HG02981 (cell line): ENCODE measurements around the gene NPC1.
A peak's percentile ranks its signal among the peaks of the same experiment; 100 is the strongest.

Source experiments
- ATAC-seq: cut with Tn5 transposase; IDR thresholded peaks from one replicate; pipeline ENCODE4 v1.9.1; 2021; ENCODE audit warnings: mild to moderate bottlenecking, moderate library complexity; ENCODE audit not compliant: unreplicated experiment

The NPC1 gene

DNA sequence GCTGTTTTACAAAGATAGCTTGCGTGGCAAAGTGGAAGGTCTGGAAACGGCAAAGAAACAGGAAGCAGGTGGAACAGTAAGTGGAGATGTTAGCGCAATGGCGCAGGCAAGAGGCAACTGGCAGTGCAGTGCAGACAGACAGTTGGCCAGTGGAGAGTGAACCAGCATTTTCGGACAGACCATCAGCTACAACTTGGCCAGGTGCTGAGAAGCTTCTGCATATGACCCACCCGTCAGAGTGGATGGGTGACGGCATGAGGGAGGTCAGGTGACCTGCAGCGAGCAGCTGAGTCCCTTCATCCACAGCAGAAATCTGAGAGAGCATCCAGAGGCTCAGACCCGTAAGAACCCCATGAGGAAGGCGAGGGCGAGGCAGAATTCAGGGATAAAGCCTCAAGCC lies 33.8 kb downstream of the NPC1 start:
- no peak for ATAC-seq

DNA sequence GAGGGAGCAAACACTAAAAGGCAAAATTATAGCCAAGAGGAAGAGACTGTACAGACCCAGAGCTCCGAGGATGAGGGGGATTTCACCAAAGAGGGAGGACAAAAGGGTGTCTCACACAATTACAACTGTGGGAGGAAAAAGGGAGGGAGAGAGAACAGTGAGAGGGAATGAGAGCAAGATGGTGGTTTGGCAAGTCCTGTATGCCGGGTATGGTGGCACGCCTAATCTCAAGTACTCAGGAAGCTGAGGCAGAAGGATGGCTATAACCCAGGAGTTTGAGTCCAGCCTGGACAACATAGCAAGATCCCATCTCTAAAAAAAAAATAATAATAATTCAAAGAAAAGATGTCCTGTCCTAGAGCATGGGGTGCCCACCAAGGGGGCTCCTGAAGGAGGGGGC lies 34.3 kb downstream of the NPC1 start:
- ATAC-seq, result no peak

DNA sequence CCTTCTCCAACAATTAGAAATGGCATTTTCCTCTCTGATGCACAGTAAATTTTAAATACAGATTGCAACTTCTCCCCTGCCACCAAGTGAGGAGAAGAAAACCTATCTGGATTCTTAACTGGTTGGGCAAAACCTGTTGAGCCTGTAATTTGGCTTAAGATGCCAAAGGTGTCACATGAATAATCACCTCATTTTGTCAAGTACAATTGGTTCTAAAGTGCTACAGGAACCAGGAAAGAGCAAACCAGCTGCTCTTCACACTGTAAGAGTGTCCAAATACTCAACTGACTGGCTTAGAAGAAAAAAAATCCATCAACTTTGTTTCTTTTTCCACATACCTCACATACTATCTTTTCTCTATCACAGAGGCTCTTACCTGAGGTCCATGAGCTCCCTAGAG lies 35.4 kb downstream of the NPC1 start:
- no peak for ATAC-seq

DNA sequence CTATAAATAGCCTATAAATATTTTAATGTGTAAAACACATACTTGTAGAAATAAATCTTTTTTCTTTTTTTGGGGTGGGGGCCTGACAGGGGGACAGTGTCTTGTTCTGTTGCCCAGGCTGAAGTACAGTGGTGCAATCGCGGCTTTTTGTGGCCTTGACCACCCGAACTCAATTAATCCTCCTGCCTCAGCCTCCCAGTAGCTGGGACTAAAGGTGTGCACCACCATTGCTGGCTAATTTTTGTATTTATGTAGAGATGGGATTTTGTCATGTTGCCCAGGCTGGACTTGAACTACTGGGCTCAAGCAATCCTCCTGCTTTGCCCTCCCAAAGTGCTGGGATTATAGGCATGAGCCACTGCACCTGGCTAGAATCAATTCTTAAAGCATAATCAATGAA lies 37.6 kb downstream of the NPC1 start:
- no peak for ATAC-seq

DNA sequence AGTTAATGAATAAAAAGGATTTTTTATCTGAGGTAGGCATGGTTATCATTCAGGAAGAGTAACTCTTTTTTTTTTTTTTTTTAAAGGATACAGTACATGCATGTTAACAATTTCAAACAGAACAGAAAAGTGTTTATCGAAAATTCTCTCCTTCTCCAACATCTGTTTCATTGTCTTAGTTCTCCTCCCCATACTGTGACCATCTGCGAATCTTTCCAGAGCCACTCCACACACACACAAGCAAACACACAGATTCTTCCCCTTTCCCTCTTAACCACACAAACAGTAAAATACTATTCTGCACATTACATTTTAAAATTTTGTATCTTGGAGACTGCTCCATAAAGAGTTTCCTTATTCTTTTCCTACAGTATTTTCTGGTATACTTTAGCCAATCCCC lies 38.0 kb downstream of the NPC1 start:
- ATAC-seq, result no peak

DNA sequence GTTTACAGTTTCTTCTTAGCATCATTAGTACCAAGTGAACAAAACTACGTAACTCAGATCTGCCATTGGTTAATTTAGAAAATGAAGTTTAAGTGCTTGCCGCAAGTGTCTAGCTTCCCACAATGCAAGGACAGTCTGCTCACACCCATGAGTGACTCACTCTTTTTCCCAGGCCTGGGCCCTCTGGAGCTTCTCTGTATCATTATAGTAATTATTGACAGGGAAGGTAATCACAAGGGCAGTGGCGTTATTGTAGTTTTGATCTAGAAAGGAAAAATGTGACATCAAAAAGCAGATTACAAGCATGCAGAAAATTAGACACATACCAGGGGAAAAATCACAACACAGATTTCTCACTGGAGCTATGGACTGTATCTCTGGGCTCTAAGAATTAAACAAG lies 38.5 kb downstream of the NPC1 start:
- ATAC-seq, result no peak

DNA sequence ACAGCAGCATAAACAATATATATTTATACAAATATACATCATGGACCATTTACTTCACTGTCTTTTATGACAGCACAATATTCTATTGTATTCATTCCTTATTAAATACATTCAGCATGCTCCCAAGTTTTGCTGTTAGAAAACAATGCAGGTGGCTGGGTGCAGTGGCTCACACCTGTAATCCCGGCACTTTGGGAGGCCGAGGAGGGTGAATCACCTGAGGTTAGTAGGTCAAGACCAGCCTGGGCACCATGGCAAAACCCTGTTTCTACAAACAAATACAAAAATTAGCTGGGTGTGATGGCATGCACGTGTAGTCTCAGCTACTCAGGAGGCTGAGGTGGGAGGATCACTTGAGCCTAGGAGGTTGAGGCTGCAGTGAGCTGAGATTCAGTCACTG lies 39.0 kb downstream of the NPC1 start:
- no peak for ATAC-seq

DNA sequence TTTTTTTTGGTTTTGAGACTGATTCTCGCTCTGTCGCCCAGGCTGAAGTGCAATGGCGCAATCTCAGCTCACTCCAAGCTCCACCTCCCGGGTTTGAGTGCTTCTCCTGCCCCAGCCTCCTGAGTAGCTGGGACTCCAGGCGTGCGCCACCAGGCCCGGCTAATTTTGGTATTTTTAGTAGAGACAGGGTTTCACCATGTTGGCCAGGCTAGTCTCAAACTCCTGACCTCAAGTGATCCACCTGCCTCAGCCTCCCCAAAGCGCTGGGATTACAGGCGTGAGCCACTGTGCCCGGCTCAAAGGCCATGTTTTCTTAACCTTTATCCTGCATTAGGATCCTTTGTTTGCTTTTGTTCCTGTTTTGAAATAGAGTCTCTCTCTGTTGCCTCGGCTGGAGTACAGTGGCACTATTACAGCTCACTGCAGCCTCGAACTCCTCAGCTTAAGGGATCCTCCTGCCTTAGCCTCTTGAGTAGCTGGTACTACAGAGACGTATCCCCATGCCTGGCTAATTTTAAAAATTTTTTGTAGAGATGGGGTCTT lies 41.0 kb downstream of the NPC1 start:
- ATAC-seq, result no peak

DNA sequence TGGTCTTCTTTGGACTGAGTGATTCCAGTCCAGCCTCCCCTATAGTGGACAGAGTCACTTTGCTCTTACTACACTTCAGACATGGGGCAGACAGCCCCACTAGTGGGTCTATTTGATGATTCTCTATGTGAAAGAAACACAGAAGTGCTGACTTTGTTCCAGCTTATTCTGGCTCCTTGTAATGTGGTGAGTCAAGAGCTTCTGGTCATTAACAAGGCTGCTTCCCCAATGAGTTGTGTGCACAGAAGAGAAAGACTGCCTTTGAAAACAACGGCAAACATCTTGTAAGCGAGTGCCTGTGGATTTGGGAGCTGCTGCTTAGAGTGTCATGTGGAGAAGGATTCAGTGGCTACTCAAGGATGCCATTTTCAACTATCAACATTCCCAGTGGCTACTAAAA lies 43.8 kb downstream of the NPC1 start:
- ATAC-seq, result no peak

DNA sequence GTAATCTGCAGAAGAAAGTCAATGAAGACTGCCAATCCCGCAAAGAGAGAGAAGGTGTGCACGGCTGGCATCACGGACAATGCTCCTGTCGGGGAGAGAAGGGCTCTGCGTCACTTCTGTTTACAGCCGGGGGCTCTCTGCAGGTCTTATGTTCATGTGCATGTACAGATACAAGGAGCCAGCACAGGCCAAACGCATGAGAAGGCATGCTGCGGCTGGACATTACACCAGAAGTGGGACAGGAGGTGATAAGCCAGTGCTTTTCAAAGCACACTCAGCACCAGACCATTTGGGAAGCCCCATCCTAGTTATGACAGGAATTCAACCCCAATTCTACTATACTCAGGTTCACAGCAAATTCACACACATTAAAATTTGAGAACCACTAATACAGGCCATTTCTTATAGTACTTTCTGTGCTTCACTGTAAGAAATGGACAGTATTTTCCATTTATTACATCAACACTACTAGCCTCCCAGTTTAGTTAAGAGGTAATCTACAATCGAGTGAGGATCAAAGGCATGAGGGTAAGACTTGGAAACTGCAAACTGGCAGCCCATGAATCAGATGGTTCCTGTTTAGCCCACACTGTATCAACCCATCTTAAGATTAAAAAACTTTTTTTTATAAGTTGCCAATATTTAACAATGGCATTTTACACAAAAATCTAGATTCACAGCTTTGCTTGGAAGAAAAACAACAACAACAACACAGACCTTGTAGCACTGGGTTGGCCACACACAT lies 44.8 kb downstream of the NPC1 start:
- no peak for ATAC-seq

DNA sequence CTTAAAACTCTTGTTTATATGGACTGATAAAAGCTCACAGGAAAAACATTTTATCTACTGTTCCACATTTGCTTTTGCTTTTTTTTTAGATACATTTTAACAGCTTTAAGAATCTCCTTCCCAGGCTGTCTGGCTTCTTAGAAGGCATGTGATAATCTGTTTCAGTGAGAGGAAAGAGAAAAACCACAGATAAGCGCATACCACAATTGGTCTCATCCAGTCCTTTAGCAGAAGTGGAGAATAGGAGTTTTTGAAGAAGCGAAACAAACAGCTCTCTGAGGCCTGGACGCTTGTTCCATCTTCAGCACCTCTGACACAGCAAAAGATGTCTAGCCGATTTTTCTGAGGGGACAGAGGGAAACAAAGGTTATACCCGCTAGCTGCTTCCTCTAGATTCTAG lies 45.4 kb downstream of the NPC1 start:
- ATAC-seq, result peak; percentile 60

DNA sequence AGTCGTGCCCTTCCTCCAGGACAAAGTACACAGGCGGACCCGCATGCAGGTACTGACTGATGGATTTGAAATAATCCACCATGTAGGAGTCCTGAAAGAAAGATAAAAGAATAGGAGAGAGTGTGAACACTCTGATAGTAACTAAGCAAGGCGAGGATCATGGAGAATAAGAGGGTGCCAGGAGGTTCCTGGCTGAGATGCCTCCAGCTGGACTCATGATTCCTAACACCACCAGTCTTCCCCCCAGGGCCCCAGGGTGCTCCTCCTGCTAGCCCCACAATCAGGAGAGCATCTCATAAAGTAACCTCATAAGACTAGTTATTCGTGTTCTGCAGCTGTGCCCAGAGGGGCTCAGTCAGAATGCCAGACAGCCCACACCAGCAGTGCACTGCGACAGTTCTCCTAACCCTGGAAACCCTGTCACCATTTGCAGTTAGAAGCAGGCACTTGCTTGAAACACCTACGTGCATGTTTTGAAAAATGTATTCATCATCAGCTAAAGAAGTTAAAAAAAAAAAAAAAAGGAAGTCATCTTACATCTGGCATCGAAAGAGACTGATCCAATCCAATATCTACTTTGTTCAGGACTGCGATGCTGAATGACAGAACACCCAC lies 46.3 kb downstream of the NPC1 start:
- ATAC-seq, result no peak

DNA sequence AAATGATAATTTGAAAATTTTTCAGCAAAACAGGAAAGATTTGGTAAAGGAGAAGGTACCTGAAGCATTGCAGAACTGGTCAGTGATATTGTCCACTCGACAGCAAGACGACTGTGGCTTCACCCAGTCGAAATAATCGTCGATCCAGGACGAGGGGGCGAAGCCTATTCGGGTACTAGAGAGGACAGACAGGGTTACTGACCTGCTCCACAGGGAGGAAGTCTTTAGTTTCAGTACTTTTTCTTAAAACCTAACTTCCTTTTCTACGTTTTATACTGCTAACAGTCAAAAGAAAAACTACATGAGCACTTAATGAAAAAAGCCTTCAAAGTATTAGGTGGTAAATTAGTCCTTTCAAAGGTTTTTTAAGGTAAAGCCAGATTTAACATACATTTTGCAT lies 47.0 kb downstream of the NPC1 start:
- ATAC-seq, result no peak

DNA sequence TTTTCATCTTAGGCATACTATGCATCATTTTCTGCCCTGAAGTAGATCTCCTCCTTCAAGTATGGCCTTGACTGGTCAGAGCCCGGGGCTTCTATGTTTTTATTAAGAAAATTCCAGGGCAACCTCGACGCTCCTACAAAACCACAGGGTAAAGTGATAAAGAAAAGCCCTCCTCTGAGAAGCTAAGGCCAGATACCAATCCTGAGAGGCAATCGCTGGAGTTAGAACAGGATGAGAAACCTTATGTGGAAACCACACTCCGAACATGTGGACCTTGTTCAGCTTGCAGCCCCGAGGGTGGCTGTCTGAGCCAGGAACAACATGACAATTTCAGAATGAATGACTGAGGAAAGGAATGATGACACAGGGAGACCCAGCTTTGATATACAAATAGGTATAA lies 47.4 kb downstream of the NPC1 start:
- no peak for ATAC-seq

DNA sequence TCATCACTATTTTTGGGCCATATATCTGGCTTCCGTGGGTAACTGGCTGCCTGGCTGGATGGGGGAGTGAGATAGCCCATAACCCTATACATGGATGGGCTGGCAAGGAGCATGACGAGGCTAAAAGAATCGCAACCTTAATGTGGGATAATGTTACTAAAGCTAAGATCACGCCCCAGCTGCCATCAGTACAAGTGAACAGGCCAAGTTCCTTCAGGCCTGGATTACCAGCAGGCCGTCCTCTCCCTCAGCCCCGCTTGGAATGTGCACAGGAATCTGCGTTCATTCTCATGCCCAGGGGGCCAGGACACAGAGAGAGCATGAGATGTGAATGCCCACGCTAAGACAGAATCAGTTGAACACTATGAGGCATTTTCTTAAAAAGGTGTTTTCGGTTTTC lies 48.3 kb downstream of the NPC1 start:
- ATAC-seq, result no peak

DNA sequence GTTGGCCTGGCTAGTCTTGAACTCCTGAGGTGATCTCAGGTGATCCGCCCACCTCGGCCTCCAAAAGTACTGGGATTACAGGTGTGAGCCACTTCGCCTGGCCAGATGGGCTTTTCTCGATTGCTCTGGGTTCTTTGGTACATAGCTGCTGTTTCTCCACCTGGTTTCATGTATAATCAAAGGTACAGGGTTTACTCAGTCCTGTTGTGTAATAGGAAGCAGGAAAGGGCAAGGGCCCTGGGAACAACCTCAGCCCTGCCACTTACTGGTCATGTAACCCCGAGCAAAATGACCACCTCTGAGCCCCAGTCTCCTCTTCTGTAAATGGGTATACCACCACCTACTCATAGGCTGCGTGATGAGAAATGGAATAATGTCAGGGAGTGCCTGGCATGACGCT lies 49.0 kb downstream of the NPC1 start:
- ATAC-seq, result no peak

DNA sequence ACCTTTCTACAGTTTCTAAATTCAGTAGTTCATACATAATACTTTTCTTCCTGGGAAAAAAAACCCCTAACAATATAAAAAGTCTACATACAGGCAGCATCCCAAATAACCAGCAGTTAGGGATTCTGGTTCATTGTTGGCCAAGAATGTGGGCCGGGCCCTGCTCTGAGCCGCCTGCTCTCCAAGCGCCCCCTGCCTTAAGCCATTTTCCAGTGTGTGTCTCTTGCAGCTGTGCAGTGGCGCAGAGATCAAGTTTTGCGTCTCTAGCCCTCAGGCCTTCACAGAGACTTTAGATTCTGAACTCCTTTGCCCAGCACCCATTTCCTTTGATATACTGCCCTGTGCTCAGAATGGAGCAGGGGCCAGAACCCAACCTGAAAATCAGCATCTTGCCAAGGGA lies 50.1 kb downstream of the NPC1 start:
- no peak for ATAC-seq

DNA sequence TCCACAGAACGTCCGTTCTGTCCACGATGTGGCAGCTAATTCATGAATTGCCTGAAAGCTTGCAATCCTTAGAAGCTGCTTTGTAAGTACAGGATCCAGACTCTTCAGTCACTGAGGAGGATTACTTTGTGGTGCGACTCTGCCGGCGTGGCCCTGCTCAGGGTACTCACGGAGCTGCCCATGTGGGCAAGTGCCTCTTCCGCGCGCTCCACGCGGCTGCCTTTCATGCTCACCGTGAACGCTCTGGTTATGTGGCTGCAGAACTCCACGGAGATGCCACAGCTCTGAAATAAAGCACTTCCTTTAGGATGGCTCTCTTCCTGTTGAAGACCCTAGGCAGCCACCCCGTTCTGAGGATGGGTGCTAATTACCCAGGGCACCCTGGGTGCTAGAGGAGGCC lies 52.0 kb downstream of the NPC1 start:
- no peak for ATAC-seq

DNA sequence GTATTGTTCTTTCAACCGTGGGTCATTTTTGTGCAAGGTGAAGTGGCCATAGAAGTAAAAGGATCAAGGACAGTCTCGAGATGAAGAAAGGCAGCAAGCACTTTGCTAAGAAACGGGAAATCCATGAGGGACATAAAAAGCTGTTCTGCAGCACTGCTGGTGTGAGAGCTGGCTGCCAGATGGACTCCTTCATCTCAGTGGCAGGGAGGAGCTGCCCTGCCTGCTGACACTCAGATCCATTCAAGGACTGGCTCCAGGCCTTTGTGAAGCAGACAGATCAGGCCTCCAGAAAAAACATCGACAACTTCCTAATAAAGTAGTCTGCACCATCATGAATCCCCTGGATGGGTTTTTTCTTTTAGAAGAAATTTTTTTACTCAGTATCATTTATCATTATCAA lies 53.5 kb downstream of the NPC1 start:
- no peak for ATAC-seq

DNA sequence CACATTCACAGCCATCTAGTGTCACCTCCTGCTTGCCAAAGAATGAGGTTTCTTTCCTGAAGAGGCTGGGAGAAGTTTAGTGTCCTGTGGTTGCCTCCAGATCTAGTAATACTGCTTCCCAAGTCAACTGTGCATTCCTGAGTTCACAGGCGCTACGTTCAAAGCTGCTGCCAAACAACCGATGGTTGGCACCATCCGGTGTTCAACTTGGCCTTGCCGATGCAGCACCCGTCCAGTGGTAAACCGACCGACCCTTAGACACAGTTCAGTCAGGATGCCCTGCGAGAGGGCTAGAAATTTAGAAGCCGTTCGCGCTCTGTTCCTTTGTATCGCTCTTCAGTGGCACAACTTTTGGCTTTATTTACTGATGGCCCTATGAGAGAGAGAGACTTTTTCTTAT lies 54.4 kb downstream of the NPC1 start:
- no peak for ATAC-seq

DNA sequence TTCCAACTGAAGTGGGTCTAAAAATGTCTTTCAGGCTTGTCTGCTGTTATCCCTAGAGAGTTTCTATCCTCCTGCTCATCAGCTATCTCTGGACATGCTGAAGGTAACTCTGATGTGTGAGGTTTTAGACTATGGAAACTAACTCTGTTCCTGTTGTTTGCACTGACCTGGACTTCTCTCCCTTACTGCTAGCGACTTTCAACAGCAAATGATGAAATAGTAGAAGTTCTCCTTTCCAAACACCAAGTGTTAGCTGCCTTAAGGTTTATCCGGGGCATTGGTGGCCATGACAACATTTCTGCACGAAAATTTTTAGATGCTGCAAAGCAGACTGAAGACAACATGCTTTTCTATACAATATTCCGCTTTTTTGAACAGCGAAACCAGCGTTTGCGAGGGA lies 56.1 kb downstream of the NPC1 start:
- ATAC-seq, result no peak

DNA sequence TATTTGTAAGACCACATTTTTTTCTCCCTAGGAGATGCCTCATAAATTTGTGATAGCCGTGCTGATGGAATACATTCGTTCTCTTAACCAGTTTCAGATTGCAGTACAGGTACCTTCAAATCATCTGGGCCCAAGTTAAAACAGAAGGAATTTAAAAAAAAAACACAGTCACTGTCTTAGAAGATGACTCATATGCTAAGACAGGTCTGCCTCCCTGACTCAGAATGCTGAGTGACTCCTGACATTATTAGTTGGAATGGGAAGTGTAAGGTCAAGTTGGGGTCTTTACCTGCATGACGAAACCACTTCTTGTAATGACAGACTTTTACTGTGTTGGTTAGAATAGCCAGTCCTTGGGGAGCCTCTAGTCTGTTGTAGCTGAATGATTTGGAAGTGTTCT lies 56.7 kb downstream of the NPC1 start:
- ATAC-seq, result no peak
